ACC112 (cell line): ENCODE measurements around the gene PLXNA2.

Experiments used
- H2AFZ ChIP-seq: fragments of 200-600 bp; sonication (generic); one replicate; pipeline ENCODE4 v1.6.0; 2017; ENCODE audit warnings: antibody characterized with exemption, low read length; ENCODE audit not compliant: unreplicated experiment
- H3K27ac ChIP-seq: fragments of 200-600 bp; sonication (generic); 2 replicates; pipeline ENCODE4 v1.5.1; 2014; ENCODE audit warnings: low read depth, mild to moderate bottlenecking, antibody characterized with exemption, low read length, moderate library complexity
- H3K27me3 ChIP-seq: fragments of 200-600 bp; sonication (generic); 2 replicates; pipeline ENCODE4 v1.6.1; 2014; ENCODE audit warnings: mild to moderate bottlenecking, antibody characterized with exemption, low read length, moderate library complexity, mixed read lengths; ENCODE audit not compliant: insufficient read depth
- H3K36me3 ChIP-seq: fragments of 200-600 bp; sonication (generic); 2 replicates; pipeline ENCODE4 v1.6.1; 2016; ENCODE audit warnings: mild to moderate bottlenecking, antibody characterized with exemption, low read length, moderate library complexity, mixed read lengths; ENCODE audit not compliant: insufficient read depth
- H3K4me1 ChIP-seq: fragments of 200-600 bp; sonication (generic); one replicate; pipeline ENCODE4 v1.6.1; 2016; ENCODE audit warnings: low read length, mixed read lengths; ENCODE audit not compliant: insufficient read depth, unreplicated experiment, control insufficient read depth
- H3K4me3 ChIP-seq: fragments of 200-600 bp; sonication (generic); 2 replicates; pipeline ENCODE4 v1.5.1; 2014; ENCODE audit warnings: mild to moderate bottlenecking, low read depth, low read length
- H3K79me2 ChIP-seq: fragments of 200-600 bp; sonication (generic); one replicate; pipeline ENCODE4 v1.6.0; 2016; ENCODE audit warnings: low read length; ENCODE audit not compliant: control insufficient read depth, unreplicated experiment, insufficient read depth

PLXNA2 gene

GRCh38 chr1:208204779-208205178, 39.4 kb downstream of the PLXNA2 start:
- Histone ChIP-seq H3K79me2 (peaks cover 46% of the 10 kb centered on the region), H3K4me1 (peaks cover 94% of the 10 kb centered on the region), H2AFZ (no peak overlapping the region), H3K36me3 (peaks cover 8% of the 10 kb centered on the region; the same call in 1 of the 2 replicates), H3K27me3 (no peaks in the 10 kb centered on the region), H3K27ac (peak overlapping the region; percentile 91), H3K4me3 (peak overlapping the region; percentile 42; the same call in 1 of the 2 replicates)

GRCh38 chr1:208203848-208204609, 40.2 kb downstream of the PLXNA2 start:
- H3K27ac ChIP-seq: peak overlapping the region; percentile 91
- H3K79me2 ChIP-seq: peaks cover 44% of the 10 kb centered on the region
- H2AFZ ChIP-seq: no peak overlapping the region
- H3K4me3 ChIP-seq: peak overlapping the region; percentile 42
- peaks cover 8% of the 10 kb centered on the region; the same call in 1 of the 2 replicates for H3K36me3 ChIP-seq
- H3K27me3 ChIP-seq: no peaks in the 10 kb centered on the region
- peaks cover 86% of the 10 kb centered on the region for H3K4me1 ChIP-seq

- H2AFZ ChIP-seq: no peak overlapping the region
- peaks cover 46% of the 10 kb centered on the region for H3K79me2 ChIP-seq
- peaks cover 2% of the 10 kb centered on the region for H3K36me3 ChIP-seq
- no peaks in the 10 kb centered on the region for H3K27me3 ChIP-seq
- H3K4me3 ChIP-seq: peak overlapping the region; percentile 42
- H3K4me1 ChIP-seq: peaks cover 79% of the 10 kb centered on the region
- peak overlapping the region; percentile 91 for H3K27ac ChIP-seq
These were observed 40.9 kb downstream of the PLXNA2 start for GRCh38 chr1:208203127-208203847.

GRCh38 chr1:208202333-208202995, 41.7 kb downstream of the PLXNA2 start:
- Histone ChIP-seq H2AFZ (no peak overlapping the region), H3K4me3 (peak overlapping the region; percentile 42; the same call in 1 of the 2 replicates), H3K79me2 (peaks cover 46% of the 10 kb centered on the region), H3K4me1 (peaks cover 71% of the 10 kb centered on the region), H3K27me3 (no peaks in the 10 kb centered on the region), H3K36me3 (peaks cover 4% of the 10 kb centered on the region), H3K27ac (peak overlapping the region; percentile 91)

- Histone ChIP-seq H3K4me1 (peaks cover 63% of the 10 kb centered on the region), H3K27ac (peak overlapping the region; percentile 91), H3K79me2 (peaks cover 44% of the 10 kb centered on the region), H3K27me3 (no peaks in the 10 kb centered on the region), H3K4me3 (peak overlapping the region; percentile 36; the same call in 1 of the 2 replicates), H2AFZ (no peak overlapping the region), H3K36me3 (peaks cover 16% of the 10 kb centered on the region)
These were observed 43.0 kb downstream of the PLXNA2 start for GRCh38 chr1:208201229-208201628.

GRCh38 chr1:208200116-208200515, 44.1 kb downstream of the PLXNA2 start:
- peaks cover 39% of the 10 kb centered on the region for H3K79me2 ChIP-seq
- no peak overlapping the region for H2AFZ ChIP-seq
- H3K4me1 ChIP-seq: peaks cover 57% of the 10 kb centered on the region
- no peak overlapping the region for H3K4me3 ChIP-seq
- H3K27me3 ChIP-seq: no peaks in the 10 kb centered on the region
- H3K36me3 ChIP-seq: peaks cover 19% of the 10 kb centered on the region
- H3K27ac ChIP-seq: peak overlapping the region; percentile 91

GRCh38 chr1:208198236-208198635, 45.9 kb downstream of the PLXNA2 start:
- peaks cover 19% of the 10 kb centered on the region for H3K36me3 ChIP-seq
- no peak overlapping the region for H2AFZ ChIP-seq
- H3K27ac ChIP-seq: no peak overlapping the region
- H3K4me1 ChIP-seq: peaks cover 41% of the 10 kb centered on the region
- no peaks in the 10 kb centered on the region for H3K27me3 ChIP-seq
- H3K79me2 ChIP-seq: peaks cover 31% of the 10 kb centered on the region
- H3K4me3 ChIP-seq: no peak overlapping the region

GRCh38 chr1:208194944-208195343, 49.2 kb downstream of the PLXNA2 start:
- Histone ChIP-seq H3K27ac (no peak overlapping the region), H3K36me3 (peaks cover 27% of the 10 kb centered on the region), H3K4me1 (peaks cover 15% of the 10 kb centered on the region), H2AFZ (no peak overlapping the region), H3K79me2 (peaks cover 15% of the 10 kb centered on the region), H3K27me3 (no peaks in the 10 kb centered on the region), H3K4me3 (no peak overlapping the region)

GRCh38 chr1:208192995-208193394, 51.2 kb downstream of the PLXNA2 start:
- H3K27ac ChIP-seq: peak overlapping the region; percentile 51
- H3K4me1 ChIP-seq: peaks cover 27% of the 10 kb centered on the region

GRCh38 chr1:208190784-208191183, 53.4 kb downstream of the PLXNA2 start:
- peaks cover 38% of the 10 kb centered on the region for H3K4me1 ChIP-seq
- no peaks in the 10 kb centered on the region for H3K27me3 ChIP-seq
- no peak overlapping the region for H3K4me3 ChIP-seq
- H3K27ac ChIP-seq: no peak overlapping the region
- no peak overlapping the region for H2AFZ ChIP-seq
- peaks cover 17% of the 10 kb centered on the region for H3K79me2 ChIP-seq
- H3K36me3 ChIP-seq: peaks cover 8% of the 10 kb centered on the region

More at GRCh38 chr1:208192995-208193394, 51.2 kb downstream of the PLXNA2 start:
- no peak overlapping the region for H2AFZ ChIP-seq
- no peak overlapping the region for H3K4me3 ChIP-seq
- H3K36me3 ChIP-seq: peaks cover 27% of the 10 kb centered on the region
- H3K79me2 ChIP-seq: peaks cover 16% of the 10 kb centered on the region
- no peaks in the 10 kb centered on the region for H3K27me3 ChIP-seq
